ENCODE results near the gene DENND1C. TPM values are rescaled to one million over a fixed set of nuclear protein-coding genes. Genes with fewer than 3 reads are reported as not detected.

DENND1C gene, protein sequence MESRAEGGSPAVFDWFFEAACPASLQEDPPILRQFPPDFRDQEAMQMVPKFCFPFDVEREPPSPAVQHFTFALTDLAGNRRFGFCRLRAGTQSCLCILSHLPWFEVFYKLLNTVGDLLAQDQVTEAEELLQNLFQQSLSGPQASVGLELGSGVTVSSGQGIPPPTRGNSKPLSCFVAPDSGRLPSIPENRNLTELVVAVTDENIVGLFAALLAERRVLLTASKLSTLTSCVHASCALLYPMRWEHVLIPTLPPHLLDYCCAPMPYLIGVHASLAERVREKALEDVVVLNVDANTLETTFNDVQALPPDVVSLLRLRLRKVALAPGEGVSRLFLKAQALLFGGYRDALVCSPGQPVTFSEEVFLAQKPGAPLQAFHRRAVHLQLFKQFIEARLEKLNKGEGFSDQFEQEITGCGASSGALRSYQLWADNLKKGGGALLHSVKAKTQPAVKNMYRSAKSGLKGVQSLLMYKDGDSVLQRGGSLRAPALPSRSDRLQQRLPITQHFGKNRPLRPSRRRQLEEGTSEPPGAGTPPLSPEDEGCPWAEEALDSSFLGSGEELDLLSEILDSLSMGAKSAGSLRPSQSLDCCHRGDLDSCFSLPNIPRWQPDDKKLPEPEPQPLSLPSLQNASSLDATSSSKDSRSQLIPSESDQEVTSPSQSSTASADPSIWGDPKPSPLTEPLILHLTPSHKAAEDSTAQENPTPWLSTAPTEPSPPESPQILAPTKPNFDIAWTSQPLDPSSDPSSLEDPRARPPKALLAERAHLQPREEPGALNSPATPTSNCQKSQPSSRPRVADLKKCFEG
- 1 to 10 TPM in 2 of 4 donors, not detected in 2; 1.4 to 2.1 TPM for total RNA-seq

GRCh38 chr19:6481541-6482342, at the start of gene DENND1C:
TSS of gene DENND1C (minus strand) at chr19:6481787. CDS start at chr19:6481695, 92 bp downstream.
- Histone ChIP-seq H3K9me3 (no peaks in the 10 kb centered on the region), H3K36me3 (no peaks in the 10 kb centered on the region), H3K4me1 (peaks cover 0 to 4% of the 10 kb centered on the region in 2 donors), H3K27ac (no peak within 1 kb of the TSS), H3K27me3 (peaks cover 0 to 3% of the 10 kb centered on the region in 2 donors), H3K4me3 (no peak within 1 kb of the TSS)
- intact Hi-C loops (cut with DNase I; ENCODE audit: low total_unique reads), result no loop called here
- no peak for DNase-seq
- peak in 1 of 4 experiments; percentile 4 for TF ChIP-seq CTCF (IDR thresholded peaks at IDR 0.05)
- no peak for TF ChIP-seq POLR2A (IDR thresholded peaks at IDR 0.05)

DNA sequence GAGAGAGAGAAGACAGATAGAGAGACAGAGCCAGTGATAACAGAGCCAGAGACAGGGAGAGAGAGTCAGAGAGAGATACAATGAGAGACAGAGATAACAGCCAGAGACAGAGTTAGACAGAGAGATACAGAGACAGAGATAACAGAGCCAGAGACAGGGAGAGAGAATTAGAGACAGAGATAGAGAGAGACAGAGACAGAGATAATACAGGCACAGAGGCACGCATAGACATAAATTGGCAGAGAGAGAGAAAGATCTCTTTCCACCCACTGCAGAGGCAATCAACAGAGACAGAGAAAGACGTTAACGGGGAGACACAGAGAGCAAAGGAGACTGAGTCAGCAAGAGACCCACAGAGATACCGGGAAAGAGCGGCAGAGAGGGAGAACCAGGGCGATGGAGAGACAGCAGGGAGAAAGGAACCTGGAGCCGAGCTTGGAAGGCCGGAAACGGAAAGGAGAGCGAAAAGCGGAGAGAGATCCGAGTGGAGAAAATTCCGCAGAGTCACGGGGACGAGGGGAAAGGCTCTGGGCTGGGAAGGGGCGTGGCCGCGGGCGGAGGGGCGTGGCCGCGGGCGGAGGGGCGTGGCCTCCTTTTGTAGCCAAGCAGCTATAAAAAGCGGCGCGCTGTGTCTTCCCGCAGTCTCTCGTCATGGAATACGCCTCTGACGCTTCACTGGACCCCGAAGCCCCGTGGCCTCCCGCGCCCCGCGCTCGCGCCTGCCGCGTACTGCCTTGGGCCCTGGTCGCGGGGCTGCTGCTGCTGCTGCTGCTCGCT, 49.0 kb upstream of the DENND1C start, which contains the start of gene TNFSF9:
TSS of gene TNFSF9 (plus strand) at position 641 of the 777 bp plus-strand sequence. CDS start at position 652, 11 bp downstream.
- Histone ChIP-seq H3K36me3 (no peaks in the 10 kb centered on the region), H3K4me1 (peaks cover 0 to 6% of the 10 kb centered on the region in 2 donors), H3K4me3 (peak within 1 kb of the TSS; percentile 34 to 37), H3K9me3 (no peaks in the 10 kb centered on the region), H3K27ac (peak within 1 kb of the TSS; percentile 34 to 65), H3K27me3 (peaks cover 0 to 4% of the 10 kb centered on the region in 2 donors)
- DNase-seq, result peak; percentile 78 to 80
- TF ChIP-seq CTCF (IDR thresholded peaks at IDR 0.05), result no peak
- peak; percentile 67 to 87 for TF ChIP-seq POLR2A (IDR thresholded peaks at IDR 0.05)
- intact Hi-C loops (cut with DNase I; ENCODE audit: low total_unique reads), result no loop called here

DNA sequence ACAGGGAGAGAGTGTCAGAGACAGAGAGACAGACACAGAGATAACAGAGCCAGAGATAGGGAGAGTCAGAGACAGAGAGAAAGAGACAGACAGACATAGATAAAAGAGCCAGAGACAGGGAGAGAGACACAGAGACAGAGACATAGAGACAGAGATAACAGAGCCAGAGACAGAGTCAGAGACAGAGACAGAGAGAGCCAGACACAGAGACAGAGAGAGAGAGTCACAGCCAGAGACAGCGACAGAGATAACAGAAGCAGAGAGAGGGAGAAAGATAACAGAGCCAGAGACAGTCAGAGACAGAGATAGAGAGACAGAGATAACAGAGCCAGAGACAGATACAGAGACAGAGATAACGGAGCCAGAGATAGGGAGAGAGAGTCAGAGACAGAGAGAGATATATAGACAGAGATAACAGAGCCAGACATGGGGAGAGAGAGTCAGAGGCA, 48.4 kb upstream of the DENND1C start:
- intact Hi-C loops (cut with DNase I; ENCODE audit: low total_unique reads), result no loop called here
- Histone ChIP-seq H3K27me3 (peaks cover 0 to 4% of the 10 kb centered on the region in 2 donors), H3K9me3 (no peaks in the 10 kb centered on the region), H3K4me3 (peak overlapping the region in 1 of 2 donors; percentile 37), H3K27ac (no peak overlapping the region), H3K36me3 (no peaks in the 10 kb centered on the region), H3K4me1 (peaks cover 0 to 6% of the 10 kb centered on the region in 2 donors)
- TF ChIP-seq POLR2A (IDR thresholded peaks at IDR 0.05), result no peak
- no peak for TF ChIP-seq CTCF (IDR thresholded peaks at IDR 0.05)
- DNase-seq, result no peak

GRCh38 chr19:6529351-6529750, 47.8 kb upstream of the DENND1C start:
- H3K4me3 ChIP-seq, result no peak overlapping the region
- peaks cover 0 to 4% of the 10 kb centered on the region in 2 donors for H3K27me3 ChIP-seq
- peaks cover 0 to 6% of the 10 kb centered on the region in 2 donors for H3K4me1 ChIP-seq
- no peaks in the 10 kb centered on the region for H3K36me3 ChIP-seq
- no peak overlapping the region for H3K27ac ChIP-seq
- intact Hi-C loops (cut with DNase I; ENCODE audit: low total_unique reads), result no loop called here
- no peak for DNase-seq
- TF ChIP-seq POLR2A (IDR thresholded peaks at IDR 0.05), result no peak
- TF ChIP-seq CTCF (IDR thresholded peaks at IDR 0.05), result no peak
- H3K9me3 ChIP-seq, result no peaks in the 10 kb centered on the region
